HG02642 (cell line): ENCODE data around the gene OR9A2.

Experiments
- ATAC-seq: cut with Tn5 transposase; IDR thresholded peaks from one replicate; pipeline ENCODE4 v1.9.1; 2021; ENCODE audit warnings: mild to moderate bottlenecking; ENCODE audit not compliant: unreplicated experiment, poor library complexity

OR9A2 gene

GRCh38 chr7:143027032-143027431 is at the start of gene OR9A2:
Gene OR9A2 (minus strand): TSS chr7:143027132. CDS start chr7:143027132, 0 bp downstream.
- no peak for ATAC-seq

GRCh38 chr7:143074141-143074540 is 47.2 kb upstream of the OR9A2 start:
- no peak for ATAC-seq

GRCh38 chr7:143073556-143073955 is 46.6 kb upstream of the OR9A2 start:
- no peak for ATAC-seq

- ATAC-seq: no peak
Observed at GRCh38 chr7:143069912-143070500, 43.1 kb upstream of the OR9A2 start.

- no peak for ATAC-seq
Observed at GRCh38 chr7:143068446-143068845, 41.5 kb upstream of the OR9A2 start.

- no peak for ATAC-seq
Observed at GRCh38 chr7:143063741-143064140, 36.8 kb upstream of the OR9A2 start.

GRCh38 chr7:143055754-143056153 is 28.8 kb upstream of the OR9A2 start:
- no peak for ATAC-seq

- ATAC-seq: no peak
Observed at GRCh38 chr7:143054621-143055020, 27.7 kb upstream of the OR9A2 start.

- ATAC-seq: no peak
Observed at GRCh38 chr7:143052041-143052440, 25.1 kb upstream of the OR9A2 start, which contains the start of gene OR6V1. Gene OR6V1 (plus strand): TSS chr7:143052341. CDS start chr7:143052341, 0 bp downstream.

GRCh38 chr7:143050931-143051330 is 24.0 kb upstream of the OR9A2 start:
- no peak for ATAC-seq

GRCh38 chr7:143049362-143049761 is 22.4 kb upstream of the OR9A2 start:
- no peak for ATAC-seq

- no peak for ATAC-seq
Observed at GRCh38 chr7:143048827-143049226, 21.9 kb upstream of the OR9A2 start.

- ATAC-seq: no peak
Observed at GRCh38 chr7:143047326-143047725, 20.4 kb upstream of the OR9A2 start.

GRCh38 chr7:143046426-143046851 is 19.5 kb upstream of the OR9A2 start:
- no peak for ATAC-seq

- ATAC-seq: no peak
Observed at GRCh38 chr7:143043391-143043790, 16.5 kb upstream of the OR9A2 start.

- ATAC-seq: no peak
Observed at GRCh38 chr7:143042790-143043271, 15.9 kb upstream of the OR9A2 start.

- ATAC-seq: no peak
Observed at GRCh38 chr7:143042159-143042789, 15.3 kb upstream of the OR9A2 start.

- no peak for ATAC-seq
Observed at GRCh38 chr7:143041346-143041745, 14.4 kb upstream of the OR9A2 start.

GRCh38 chr7:143040209-143040715 is 13.3 kb upstream of the OR9A2 start:
- no peak for ATAC-seq

GRCh38 chr7:143038635-143039034 is 11.7 kb upstream of the OR9A2 start:
- ATAC-seq: no peak

GRCh38 chr7:143027683-143028082 is 751 bp upstream of the OR9A2 start:
- no peak for ATAC-seq

GRCh38 chr7:143025371-143025770 is 1.6 kb downstream of the OR9A2 start:
- ATAC-seq: no peak
